IMR-90 (cell line): ENCODE data around the gene RAD51B. TPM values are rescaled to one million over a fixed set of nuclear protein-coding genes. Genes with fewer than 3 reads are reported as not detected.

Experiments used
- ATAC-seq: fragments of 200-7000 bp; cut with Tn5 transposase; 2 replicates; pipeline ENCODE4 v1.9.1; 2020; ENCODE audit warnings: low read depth, mild to moderate bottlenecking, moderate library complexity
- BruUV-seq: library from RNA; stranded (reverse); fragments of 400-500 nt; replicated peaks from 2 replicates; lab custom pipeline; 2021; lab: Mats Ljungman, UMichigan
- CTCF ChIA-PET: fragments of 300-600 bp; formaldehyde crosslinking; extraction: SDS; loops from one replicate; lab custom pipeline; 2021; ENCODE audit warnings: antibody characterized with exemption; lab: Yijun Ruan, JAX
- POLR2A ChIA-PET: fragments of 300-600 bp; sonication (Branson Sonifier 250); formaldehyde crosslinking; loops from one replicate; lab custom pipeline; 2022; ENCODE audit warnings: antibody characterized with exemption; ENCODE audit not compliant: unreplicated experiment; lab: Charles Lee
- DNase-seq: peaks from one replicate; pipeline ENCODE4 v3.0.0; 2013
- H2AFZ ChIP-seq: replicated peaks from 2 replicates; pipeline ENCODE3; 2013; ENCODE audit warnings: low read length, mild to moderate bottlenecking; ENCODE audit not compliant: poor library complexity
- H2AK5ac ChIP-seq: 2 replicates; pipeline ENCODE4 v1.6.1; 2013; ENCODE audit warnings: low read depth, low read length, inconsistent platforms
- H2AK9ac ChIP-seq: replicated peaks from 2 replicates; pipeline ENCODE3; 2013; ENCODE audit warnings: mild to moderate bottlenecking, low read depth, low read length, moderate library complexity; ENCODE audit not compliant: poor library complexity
- H2BK120ac ChIP-seq: 2 replicates; pipeline ENCODE4 v1.6.1; 2013; ENCODE audit warnings: low read depth, low read length, inconsistent platforms
- H2BK15ac ChIP-seq: 3 replicates; pipeline ENCODE4 v1.6.1; 2013; ENCODE audit warnings: low read depth, low read length, inconsistent platforms
- H2BK20ac ChIP-seq: 2 replicates; pipeline ENCODE4 v1.6.1; 2013; ENCODE audit warnings: low read depth, mild to moderate bottlenecking, inconsistent platforms, low read length, moderate library complexity
- H2BK5ac ChIP-seq: 2 replicates; pipeline ENCODE4 v1.6.1; 2013; ENCODE audit warnings: mild to moderate bottlenecking, low read depth, low read length, inconsistent platforms; ENCODE audit not compliant: poor library complexity, severe bottlenecking
- H3K14ac ChIP-seq: replicated peaks from 2 replicates; pipeline ENCODE4 v1.6.1; 2013; ENCODE audit warnings: low read depth, low read length, inconsistent platforms
- H3K18ac ChIP-seq: 2 replicates; pipeline ENCODE4 v1.6.1; 2013; ENCODE audit warnings: low read depth, low read length, control low read depth
- H3K23ac ChIP-seq: 2 replicates; pipeline ENCODE4 v1.6.1; 2013; ENCODE audit warnings: low read depth, low read length, inconsistent platforms
- H3K27ac ChIP-seq: 2 replicates; pipeline ENCODE4 v1.5.1; 2013; ENCODE audit warnings: mild to moderate bottlenecking, control low read depth, low read length; ENCODE audit not compliant: insufficient read depth
- H3K27me3 ChIP-seq: 2 replicates; pipeline ENCODE4 v1.6.1; 2013; ENCODE audit warnings: low read length; ENCODE audit not compliant: control insufficient read depth, insufficient read depth
- H3K36me3 ChIP-seq: 2 replicates; pipeline ENCODE4 v1.6.1; 2013; ENCODE audit warnings: low read length, mixed read lengths; ENCODE audit not compliant: control insufficient read depth, insufficient read depth
- H3K4ac ChIP-seq: 2 replicates; pipeline ENCODE4 v1.6.1; 2013; ENCODE audit warnings: low read depth, low read length, inconsistent platforms
- H3K4me1 ChIP-seq: 2 replicates; pipeline ENCODE4 v1.6.1; 2013; ENCODE audit warnings: low read length, mixed read lengths; ENCODE audit not compliant: control insufficient read depth, insufficient read depth
- H3K4me2 ChIP-seq: 2 replicates; pipeline ENCODE4 v1.6.1; 2013; ENCODE audit warnings: low read depth, mild to moderate bottlenecking, control low read depth, low read length, moderate library complexity
- H3K4me3 ChIP-seq: 2 replicates; pipeline ENCODE4 v1.5.1; 2013; ENCODE audit warnings: low read depth, mild to moderate bottlenecking, control low read depth, low read length, moderate library complexity; ENCODE audit not compliant: insufficient read depth
- H3K56ac ChIP-seq: 2 replicates; pipeline ENCODE4 v1.6.1; 2013; ENCODE audit warnings: low read length, inconsistent platforms; ENCODE audit not compliant: insufficient read depth; ENCODE audit errors: extremely low read depth
- H3K79me1 ChIP-seq, 2 experiments: 2 replicates each; pipeline ENCODE4 v1.6.1; 2013; ENCODE audit warnings: low read length in 2 of 2, inconsistent platforms in 1 of 2, low read depth in 1 of 2
- H3K9ac ChIP-seq: 2 replicates; pipeline ENCODE4 v1.6.1; 2013; ENCODE audit warnings: low read depth, low read length, control low read depth
- H3K9me1 ChIP-seq: 2 replicates; pipeline ENCODE4 v1.6.1; 2013; ENCODE audit warnings: low read length, inconsistent platforms; ENCODE audit not compliant: insufficient read depth
- H3K9me3 ChIP-seq: 2 replicates; pipeline ENCODE4 v1.6.1; 2013; ENCODE audit warnings: low read length; ENCODE audit not compliant: control insufficient read depth, insufficient read depth
- H4K20me1 ChIP-seq: 2 replicates; pipeline ENCODE4 v1.6.1; 2013; ENCODE audit warnings: low read length, inconsistent platforms; ENCODE audit not compliant: insufficient read depth
- H4K5ac ChIP-seq: 2 replicates; pipeline ENCODE4 v1.6.1; 2013; ENCODE audit warnings: mild to moderate bottlenecking, low read depth, low read length, control low read depth
- H4K8ac ChIP-seq, 2 experiments: 2 replicates each; pipeline ENCODE4 v1.6.1; 2013; ENCODE audit warnings: low read depth in 2 of 2, low read length in 2 of 2, control low read depth in 1 of 2, inconsistent platforms in 1 of 2
- H4K91ac ChIP-seq: 2 replicates; pipeline ENCODE4 v1.6.1; 2013; ENCODE audit warnings: low read depth, low read length, inconsistent platforms; ENCODE audit not compliant: insufficient read depth
- BHLHE40 ChIP-seq: fragments of 150-350 bp; IDR thresholded peaks from 2 replicates; pipeline ENCODE4 v1.6.1; 2016; ENCODE audit warnings: mild to moderate bottlenecking, low read depth, low read length
- CEBPB ChIP-seq: IDR thresholded peaks from 2 replicates; pipeline ENCODE4 v1.6.1; 2012; ENCODE audit warnings: low read depth, low read length, improper control_type of control experiment
- CTCF ChIP-seq: conservative IDR thresholded peaks from 2 replicates; pipeline ENCODE4 v1.5.1; 2012; ENCODE audit warnings: mild to moderate bottlenecking, low read depth, low read length, improper control_type of control experiment
- FOS ChIP-seq: fragments of 150-350 bp; IDR thresholded peaks from 2 replicates; pipeline ENCODE4 v1.6.1; 2016; ENCODE audit warnings: low read depth, low read length
- MAFK ChIP-seq: IDR thresholded peaks from 2 replicates; pipeline ENCODE4 v1.6.1; 2012; ENCODE audit warnings: low read depth, low read length, improper control_type of control experiment
- MAZ ChIP-seq: IDR thresholded peaks from 2 replicates; pipeline ENCODE4 v1.6.1; 2012; ENCODE audit warnings: low read depth, mild to moderate bottlenecking, low read length, improper control_type of control experiment, moderate library complexity, borderline replicate concordance
- MXI1 ChIP-seq: IDR thresholded peaks from 2 replicates; pipeline ENCODE4 v1.6.1; 2012; ENCODE audit warnings: low read depth, mild to moderate bottlenecking, low read length, moderate library complexity, borderline replicate concordance
- POLR2A ChIP-seq: IDR thresholded peaks from 2 replicates; pipeline ENCODE4 v1.6.1; 2012; ENCODE audit warnings: mild to moderate bottlenecking, low read depth, low read length
- RAD21 ChIP-seq: IDR thresholded peaks from 2 replicates; pipeline ENCODE4 v1.6.1; 2012; ENCODE audit warnings: low read length, improper control_type of control experiment
- RFX5 ChIP-seq: IDR thresholded peaks from 2 replicates; pipeline ENCODE4 v1.8.0; 2012; ENCODE audit warnings: low read depth, mild to moderate bottlenecking, low read length, moderate library complexity
- WGBS, 2 experiments: methylation state at CpG; one replicate each; pipeline versions ENCODE4 v1.1.5 to v1.1.7; 2013; ENCODE audit warnings: missing lambda C conversion rate in 2 of 2; ENCODE audit not compliant: insufficient read length in 1 of 2; ENCODE audit errors: extremely low coverage in 2 of 2; 5-methylcytosine and 5-hydroxymethylcytosine counted together
- dilution Hi-C: fragments of 300-500 bp; cut with HindIII; formaldehyde crosslinking; loops from one replicate; pipeline ENCODE4 v1.14.3; 2018; ENCODE audit warnings: low sequenced_read_pairs; ENCODE audit not compliant: unreplicated experiment
- in situ Hi-C: fragments of 300-500 bp; cut with MboI; formaldehyde crosslinking; loops from 3 replicates; pipeline ENCODE4 v1.14.3; 2019; ENCODE audit warnings: low sequenced_read_pairs, inconsistent platforms, mixed read lengths
- intact Hi-C: fragments of 100-400 bp; cut with micrococcal nuclease; formaldehyde crosslinking; loops from 2 replicates; pipeline ENCODE4 v1.10.0; 2022
- polyA plus RNA-seq, 3 experiments: library from polyadenylated mRNA; depleted of rRNA; stranded (reverse); fragments of >200 nt; gene quantifications; 2 replicates each; pipeline ENCODE4 v1.2.3, GENCODE V29; 2012; ENCODE audit warnings: low replicate concordance in 1 of 3
- total RNA-seq: library from RNA; depleted of rRNA; stranded (reverse); fragments of >200 nt; gene quantifications from 2 replicates; pipeline ENCODE4 v1.2.3, GENCODE V29; 2012
- TF ChIP-seq, protein P1 (sequence below): fragments of 150-350 bp; IDR thresholded peaks from 2 replicates; pipeline ENCODE4 v1.6.1; 2016; ENCODE audit warnings: low read depth, mild to moderate bottlenecking, low read length, moderate library complexity, borderline replicate concordance

RAD51B gene
- total and polyA plus RNA-seq, 2 of the 4 experiments (the other 2 are of a cell fraction), result 5.1 to 18.8 TPM

- no peak overlapping the region for H3K23ac ChIP-seq
- no peak overlapping the region for H2AK9ac ChIP-seq
- in situ Hi-C loops, result no loop called here
- H2AFZ ChIP-seq, result no peak overlapping the region
- ChIA-PET POLR2A (no interaction called here), CTCF (no interaction called here)
- intact Hi-C loops, result no loop called here
- no peak overlapping the region for H2BK120ac ChIP-seq
- TF ChIP-seq FOS (no peak), POLR2A (no peak), MXI1 (no peak), CTCF (no peak), CEBPB (no peak), RFX5 (no peak), MAFK (no peak), MAZ (no peak), BHLHE40 (no peak), RAD21 (no peak)
- TF ChIP-seq, protein P1, sequence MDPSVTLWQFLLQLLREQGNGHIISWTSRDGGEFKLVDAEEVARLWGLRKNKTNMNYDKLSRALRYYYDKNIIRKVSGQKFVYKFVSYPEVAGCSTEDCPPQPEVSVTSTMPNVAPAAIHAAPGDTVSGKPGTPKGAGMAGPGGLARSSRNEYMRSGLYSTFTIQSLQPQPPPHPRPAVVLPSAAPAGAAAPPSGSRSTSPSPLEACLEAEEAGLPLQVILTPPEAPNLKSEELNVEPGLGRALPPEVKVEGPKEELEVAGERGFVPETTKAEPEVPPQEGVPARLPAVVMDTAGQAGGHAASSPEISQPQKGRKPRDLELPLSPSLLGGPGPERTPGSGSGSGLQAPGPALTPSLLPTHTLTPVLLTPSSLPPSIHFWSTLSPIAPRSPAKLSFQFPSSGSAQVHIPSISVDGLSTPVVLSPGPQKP, result no peak
- no TSS peak for BruUV-seq
- no peak overlapping the region for H3K18ac ChIP-seq
- no peak overlapping the region for H3K4ac ChIP-seq
- H4K8ac ChIP-seq, result no peak overlapping the region
- no peak overlapping the region for H4K91ac ChIP-seq
- no peak overlapping the region for H4K5ac ChIP-seq
- WGBS, 2 experiments, result 80% methylated on average over 1 of the region's 4 CpGs; no CpG with 5 or more reads in 1 of the 2 experiments
- dilution Hi-C loops, result no loop called here
- no peaks in the 10 kb centered on the region for H4K20me1 ChIP-seq
- H3K27ac ChIP-seq, result no peak overlapping the region
- H2BK5ac ChIP-seq, result no peak overlapping the region
- H2AK5ac ChIP-seq, result no peak overlapping the region
- no peak overlapping the region for H3K14ac ChIP-seq
- no peak overlapping the region for H3K4me3 ChIP-seq
- H2BK20ac ChIP-seq, result no peak overlapping the region
- ATAC-seq (no peak), DNase-seq (no peak)
- H3K79me1 ChIP-seq, result no peaks in the 10 kb centered on the region
- no peak overlapping the region for H3K56ac ChIP-seq
- no peak overlapping the region for H3K4me2 ChIP-seq
- H3K9me1 ChIP-seq, result peaks cover 3% of the 10 kb centered on the region
- peaks cover 1% of the 10 kb centered on the region; the same call in 1 of the 2 replicates for H3K4me1 ChIP-seq
- H3K9me3 ChIP-seq, result no peaks in the 10 kb centered on the region
- no peaks in the 10 kb centered on the region for H3K27me3 ChIP-seq
- H3K9ac ChIP-seq, result no peak overlapping the region
- no peaks in the 10 kb centered on the region for H3K36me3 ChIP-seq
- H2BK15ac ChIP-seq, result no peak overlapping the region
Observed at GRCh38 chr14:68416171-68416570, 596.6 kb downstream of the RAD51B start.
